ENCODE measurements around the gene RALGAPA1.

DNA sequence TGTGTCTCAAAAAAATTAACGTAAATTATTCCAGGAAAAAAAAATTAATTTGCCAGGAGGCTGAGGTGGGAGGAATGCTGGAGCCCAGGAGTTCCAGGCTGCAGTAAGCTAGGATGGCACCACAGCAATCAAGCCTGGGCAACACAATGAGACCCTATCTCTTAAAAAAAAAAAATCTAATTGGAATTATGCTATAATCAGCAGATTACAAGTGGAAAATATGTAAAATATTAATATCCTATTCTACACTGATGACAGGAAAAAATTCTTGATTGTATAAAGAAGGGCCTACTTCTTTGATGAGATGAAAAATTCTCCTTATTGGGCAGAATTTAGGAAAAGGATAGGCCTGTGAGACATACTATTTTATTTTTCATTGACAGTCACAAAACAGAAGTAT is 114.0 kb downstream of the RALGAPA1 start:
- TF ChIP-seq, protein P1, sequence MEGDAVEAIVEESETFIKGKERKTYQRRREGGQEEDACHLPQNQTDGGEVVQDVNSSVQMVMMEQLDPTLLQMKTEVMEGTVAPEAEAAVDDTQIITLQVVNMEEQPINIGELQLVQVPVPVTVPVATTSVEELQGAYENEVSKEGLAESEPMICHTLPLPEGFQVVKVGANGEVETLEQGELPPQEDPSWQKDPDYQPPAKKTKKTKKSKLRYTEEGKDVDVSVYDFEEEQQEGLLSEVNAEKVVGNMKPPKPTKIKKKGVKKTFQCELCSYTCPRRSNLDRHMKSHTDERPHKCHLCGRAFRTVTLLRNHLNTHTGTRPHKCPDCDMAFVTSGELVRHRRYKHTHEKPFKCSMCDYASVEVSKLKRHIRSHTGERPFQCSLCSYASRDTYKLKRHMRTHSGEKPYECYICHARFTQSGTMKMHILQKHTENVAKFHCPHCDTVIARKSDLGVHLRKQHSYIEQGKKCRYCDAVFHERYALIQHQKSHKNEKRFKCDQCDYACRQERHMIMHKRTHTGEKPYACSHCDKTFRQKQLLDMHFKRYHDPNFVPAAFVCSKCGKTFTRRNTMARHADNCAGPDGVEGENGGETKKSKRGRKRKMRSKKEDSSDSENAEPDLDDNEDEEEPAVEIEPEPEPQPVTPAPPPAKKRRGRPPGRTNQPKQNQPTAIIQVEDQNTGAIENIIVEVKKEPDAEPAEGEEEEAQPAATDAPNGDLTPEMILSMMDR (IDR thresholded peaks at IDR 0.05): no peak
- no peak for TF ChIP-seq POLR2A (IDR thresholded peaks at IDR 0.05)
